AG04450 (cell line): ENCODE data around the gene PTPRCAP. TPM values are rescaled to one million over a fixed set of nuclear protein-coding genes. Genes with fewer than 3 reads are reported as not detected.

ENCODE experiments used
- CTCF ChIA-PET: fragments of 300-600, 350-600 bp; formaldehyde crosslinking; extraction: SDS; loops from one replicate; lab custom pipeline; 2022; ENCODE audit warnings: antibody characterized with exemption, inconsistent platforms; lab: Charles Lee
- POLR2A ChIA-PET: fragments of 350-600 bp; formaldehyde crosslinking; extraction: SDS; loops from one replicate; lab custom pipeline; 2021; ENCODE audit warnings: antibody characterized with exemption, inconsistent platforms; lab: Yijun Ruan, JAX
- DNase-seq: peaks from one replicate; pipeline ENCODE4 v3.0.0-alpha.2; 2011; ENCODE audit warnings: low read depth, low spot score
- H3K27ac ChIP-seq: one replicate; pipeline ENCODE4 v1.5.1; 2012; ENCODE audit warnings: low read depth, low read length, control low read depth
- H3K27me3 ChIP-seq: one replicate; pipeline ENCODE4 v1.6.0; 2012; ENCODE audit warnings: low read length; ENCODE audit not compliant: control insufficient read depth, insufficient read depth
- H3K4me3 ChIP-seq: 2 replicates; pipeline ENCODE4 v1.5.1; 2011; ENCODE audit warnings: mild to moderate bottlenecking, low read depth, low read length, control low read depth
- H3K9me3 ChIP-seq: 2 replicates; pipeline ENCODE4 v1.5.1; 2012; ENCODE audit warnings: low read length; ENCODE audit not compliant: control insufficient read depth, insufficient read depth
- CTCF ChIP-seq: IDR thresholded peaks from 2 replicates; pipeline ENCODE4 v1.5.1; 2011; ENCODE audit warnings: low read depth, low read length, control low read depth, inconsistent platforms
- polyA plus RNA-seq: library from polyadenylated mRNA; depleted of rRNA; stranded (reverse); fragments of >200 nt; gene quantifications from 2 replicates; pipeline ENCODE4 v1.2.3, GENCODE V29; 2011

The PTPRCAP gene
- polyA plus RNA-seq, 1 experiment, result 0.07 TPM

GRCh38 chr11:67458266-67458665, 20.8 kb upstream of the PTPRCAP start:
- TF ChIP-seq CTCF, result no peak
- no peak for DNase-seq
- Histone ChIP-seq H3K9me3 (no peaks in the 10 kb centered on the region; the same call in 1 of the 2 replicates), H3K4me3 (no peak overlapping the region), H3K27me3 (peaks cover 21% of the 10 kb centered on the region), H3K27ac (no peak overlapping the region)
- POLR2A ChIA-PET, result interaction anchor here (0.6 kb wide), 1 partner anchor 9 kb away, joined by 3 read pairs; no protein-coding TSS in a partner anchor
- CTCF ChIA-PET, result interaction anchor here (0.5 kb wide), 1 partner anchor 21 kb away, joined by 5 read pairs; no protein-coding TSS in a partner anchor

- POLR2A ChIA-PET, result no interaction called here
- H3K27me3 ChIP-seq, result peaks cover 21% of the 10 kb centered on the region
- TF ChIP-seq CTCF, result no peak
- no peak overlapping the region for H3K27ac ChIP-seq
- no peak for DNase-seq
- no peak overlapping the region for H3K4me3 ChIP-seq
- no peaks in the 10 kb centered on the region; the same call in 1 of the 2 replicates for H3K9me3 ChIP-seq
- CTCF ChIA-PET, result no interaction called here
Observed at GRCh38 chr11:67457453-67457852, 20.0 kb upstream of the PTPRCAP start.

- Histone ChIP-seq H3K27ac (no peak overlapping the region), H3K27me3 (peaks cover 23% of the 10 kb centered on the region), H3K9me3 (no peaks in the 10 kb centered on the region; the same call in 1 of the 2 replicates), H3K4me3 (no peak overlapping the region)
- POLR2A ChIA-PET, result no interaction called here
- no peak for TF ChIP-seq CTCF
- CTCF ChIA-PET, result no interaction called here
- no peak for DNase-seq
Observed at GRCh38 chr11:67456068-67456705, 18.7 kb upstream of the PTPRCAP start.

GRCh38 chr11:67455054-67455453, 17.6 kb upstream of the PTPRCAP start, which contains the start of gene CABP4:
CABP4 (plus strand) TSS chr11:67455354; CDS start chr11:67455424, 70 bp downstream.
- ChIA-PET CTCF (no interaction called here), POLR2A (interaction anchor here (0.6 kb wide), 1 partner anchor 346 kb away, joined by 4 read pairs; no protein-coding TSS in a partner anchor)
- H3K4me3 ChIP-seq, result no peak within 1 kb of the TSS
- TF ChIP-seq CTCF, result no peak
- H3K27ac ChIP-seq, result no peak within 1 kb of the TSS
- peaks cover 21% of the 10 kb centered on the region for H3K27me3 ChIP-seq
- DNase-seq, result no peak
- H3K9me3 ChIP-seq, result no peaks in the 10 kb centered on the region; the same call in 1 of the 2 replicates
